Endometrial microvascular endothelial cells (primary cell): ENCODE results near the gene PTPRM. TPM values are rescaled to one million over a fixed set of nuclear protein-coding genes. Genes with fewer than 3 reads are reported as not detected.

ENCODE experiments used
- in situ Hi-C: cut with HindIII; loops from 2 replicates; pipeline ENCODE4 v1.10.0; 2017; ENCODE audit warnings: low sequenced_read_pairs, low pct_unique_long_range_greater_than_20kb; ENCODE audit errors: inconsistent ontology term
- total RNA-seq: library from RNA; depleted of rRNA; stranded (reverse); fragments of >200 nt; gene quantifications from one replicate; pipeline ENCODE4 v1.2.3, GENCODE V29; 2015; ENCODE audit errors: inconsistent ontology term

Gene PTPRM
- total RNA-seq, 1 donor from 2014 or later: 59.6 TPM

GRCh38 chr18:8406186-8406867 lies 839.2 kb downstream of the PTPRM start:
- in situ Hi-C loops: no loop called here

GRCh38 chr18:8406868-8407250 lies 839.7 kb downstream of the PTPRM start:
- in situ Hi-C loops: no loop called here

- in situ Hi-C loops: no loop called here
These were observed 842.0 kb downstream of the PTPRM start for GRCh38 chr18:8409151-8409550.

- in situ Hi-C loops: no loop called here
These were observed 844.4 kb downstream of the PTPRM start for GRCh38 chr18:8411492-8411891.

- in situ Hi-C loops: no loop called here
These were observed 845.0 kb downstream of the PTPRM start for GRCh38 chr18:8412117-8412516.

GRCh38 chr18:8413189-8413588 lies 846.1 kb downstream of the PTPRM start:
- in situ Hi-C loops: no loop called here

GRCh38 chr18:8413751-8414150 lies 846.6 kb downstream of the PTPRM start:
- in situ Hi-C loops: no loop called here

- in situ Hi-C loops: no loop called here
These were observed 849.3 kb downstream of the PTPRM start for GRCh38 chr18:8416212-8417019.

- in situ Hi-C loops: no loop called here
These were observed 855.3 kb downstream of the PTPRM start for GRCh38 chr18:8422391-8422790.

- in situ Hi-C loops: no loop called here
These were observed 856.0 kb downstream of the PTPRM start for GRCh38 chr18:8423051-8423557.

GRCh38 chr18:8424481-8424880 lies 857.4 kb downstream of the PTPRM start:
- in situ Hi-C loops: no loop called here

GRCh38 chr18:8424917-8425725 lies 858.0 kb downstream of the PTPRM start:
- in situ Hi-C loops: no loop called here

- in situ Hi-C loops: no loop called here
These were observed 859.3 kb downstream of the PTPRM start for GRCh38 chr18:8426401-8426800.

GRCh38 chr18:8427339-8427738 lies 860.2 kb downstream of the PTPRM start:
- in situ Hi-C loops: no loop called here

GRCh38 chr18:8428951-8429350 lies 861.8 kb downstream of the PTPRM start:
- in situ Hi-C loops: no loop called here

- in situ Hi-C loops: no loop called here
These were observed 863.9 kb downstream of the PTPRM start for GRCh38 chr18:8431036-8431435.

GRCh38 chr18:8433323-8433722 lies 866.2 kb downstream of the PTPRM start:
- in situ Hi-C loops: no loop called here

GRCh38 chr18:8433771-8434170 lies 866.7 kb downstream of the PTPRM start:
- in situ Hi-C loops: no loop called here

GRCh38 chr18:8435376-8435775 lies 868.3 kb downstream of the PTPRM start:
- in situ Hi-C loops: no loop called here
